ENCODE data around the gene CAPZB. TPM values are rescaled to one million over a fixed set of nuclear protein-coding genes. Genes with fewer than 3 reads are reported as not detected.

The CAPZB gene
- total RNA-seq, 4 donors from 2014 or later: 84.2 to 119 (median 102) TPM

GRCh38 chr1:19384113-19384512 lies 101.2 kb downstream of the CAPZB start:
- TF ChIP-seq CTCF (IDR thresholded peaks at IDR 0.05; ENCODE audit: low read depth): no peak

DNA sequence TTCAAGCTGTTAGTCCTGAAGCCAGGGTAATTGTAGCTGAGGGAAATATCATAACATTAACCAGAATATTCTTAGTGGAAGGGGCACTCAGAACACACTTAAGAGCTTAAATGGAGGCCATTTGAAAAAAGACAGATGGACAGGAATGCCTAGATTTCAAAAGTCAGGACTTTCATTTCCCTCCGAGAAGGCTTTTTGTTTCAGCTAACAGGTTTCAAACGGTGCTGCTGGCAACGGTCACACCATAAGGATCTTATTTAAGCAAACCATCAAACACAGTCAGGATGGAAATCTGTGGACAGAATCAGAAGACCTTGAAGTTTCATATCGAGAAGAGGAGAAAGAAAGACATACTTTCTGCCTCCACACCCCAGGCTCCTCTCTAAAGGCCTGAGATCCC lies 103.1 kb downstream of the CAPZB start:
- no peak for TF ChIP-seq CTCF (IDR thresholded peaks at IDR 0.05; ENCODE audit: low read depth)

GRCh38 chr1:19381261-19381660 lies 104.1 kb downstream of the CAPZB start:
- no peak for TF ChIP-seq CTCF (IDR thresholded peaks at IDR 0.05; ENCODE audit: low read depth)

DNA sequence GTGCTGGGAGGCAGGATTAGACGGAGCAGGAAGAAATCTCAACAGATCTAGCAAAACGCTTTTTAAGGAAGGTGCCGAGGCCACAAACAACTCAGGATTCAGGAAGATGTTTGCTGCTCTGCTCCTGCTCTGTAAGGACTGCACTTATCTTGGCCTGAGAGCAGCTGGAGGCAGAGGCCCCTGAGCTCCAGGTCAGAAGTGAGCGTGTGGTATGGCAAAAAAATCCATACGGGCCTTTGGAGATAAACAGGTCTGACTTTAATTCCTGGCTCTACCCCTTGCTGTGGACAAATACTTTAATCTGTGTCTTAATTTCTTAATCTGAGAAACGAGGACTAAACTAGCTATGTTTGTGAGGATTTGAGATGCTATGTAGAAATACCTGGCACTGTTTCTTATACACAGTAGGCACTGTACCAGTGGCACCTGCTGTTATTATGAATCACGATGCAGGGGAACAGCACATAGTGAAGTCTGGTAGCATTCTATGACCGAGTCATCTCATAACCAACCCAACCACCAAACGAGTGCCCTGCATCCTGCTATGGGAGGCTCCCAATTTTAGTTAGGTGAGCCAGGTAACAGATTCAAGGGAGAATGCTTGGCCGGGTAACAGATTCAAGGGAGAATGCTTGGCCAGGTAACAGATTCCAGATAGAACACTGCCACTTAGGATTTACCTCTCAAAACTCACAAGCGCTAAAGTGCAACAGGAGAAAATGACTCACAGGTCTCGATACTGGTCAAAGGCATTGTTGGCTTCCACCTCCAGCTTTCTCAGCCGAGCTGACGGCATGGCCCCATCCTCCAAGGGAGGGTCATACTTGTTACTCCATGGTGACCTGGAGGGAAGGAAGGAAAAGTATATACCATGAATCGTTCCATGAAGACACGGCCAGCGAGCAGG lies 107.3 kb downstream of the CAPZB start:
- no peak for TF ChIP-seq CTCF (IDR thresholded peaks at IDR 0.05; ENCODE audit: low read depth)

DNA sequence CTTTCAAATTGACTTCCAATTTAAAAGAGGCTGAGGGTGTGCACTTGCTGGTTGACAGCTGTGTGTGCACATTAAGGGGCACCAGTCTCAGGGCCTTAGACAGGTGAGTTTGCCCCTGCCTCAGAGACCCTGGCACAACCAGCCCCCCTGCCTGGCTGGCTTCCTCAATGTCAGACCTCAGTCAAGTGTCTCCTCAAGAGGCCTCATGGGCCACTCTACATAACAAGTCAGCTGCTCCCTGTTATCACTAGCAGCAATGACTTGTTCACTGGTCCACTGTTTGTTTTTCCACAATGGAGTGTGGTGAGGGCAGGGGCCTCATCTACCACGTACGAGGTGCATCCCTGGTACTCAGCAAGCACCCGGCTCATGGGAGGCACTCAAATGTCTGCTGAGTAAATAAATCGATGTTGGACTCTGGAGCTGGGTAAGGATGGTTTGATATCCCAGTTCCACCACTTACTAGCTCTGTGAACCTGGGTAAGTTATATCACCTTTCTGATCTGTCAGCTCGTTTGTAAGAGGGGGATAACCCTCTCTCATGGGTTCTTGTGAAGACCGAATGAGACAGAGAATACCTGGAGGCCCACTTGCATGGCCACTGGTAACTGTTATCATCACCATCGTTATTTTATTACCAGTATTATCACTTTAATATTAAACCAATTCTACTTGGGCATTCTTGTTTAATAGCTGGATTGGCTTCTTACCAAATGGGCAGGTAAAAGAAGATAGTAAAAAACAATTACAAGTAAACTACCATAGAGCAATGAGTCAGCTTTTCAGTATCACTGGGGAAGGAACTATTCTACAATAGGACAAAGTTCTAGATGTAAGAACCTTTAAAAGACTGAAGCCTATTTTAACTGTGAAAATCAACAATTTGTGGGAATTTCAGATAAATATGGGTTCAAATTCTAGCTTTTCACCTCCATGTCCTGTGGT lies 108.6 kb downstream of the CAPZB start:
- no peak for TF ChIP-seq CTCF (IDR thresholded peaks at IDR 0.05; ENCODE audit: low read depth)

GRCh38 chr1:19375631-19376400 lies 109.5 kb downstream of the CAPZB start:
- TF ChIP-seq CTCF (IDR thresholded peaks at IDR 0.05; ENCODE audit: low read depth): no peak

Data from subcutaneous adipose tissue (tissue), 4 donors.